DMS114 treated with DMSO at 0.1 percent for 48 hours (cell line): Measurements from ENCODE around the gene SLC22A25.
"Not testable (repeated sequence)": the region's sequence is repeated elsewhere in the genome, so short reads cannot be mapped to it uniquely, and the experiment has no call there.

Experiments
- DNase-seq: peaks from one replicate; lab custom pipeline; 2025; ENCODE audit not compliant: unreplicated experiment; lab: John Stamatoyannopoulos, UW

SLC22A25 gene

GRCh38 chr11:63235471-63236461 lies 7.6 kb downstream of the SLC22A25 start:
- DNase-seq: not testable (repeated sequence)

- no peak for DNase-seq
These were observed 13.6 kb downstream of the SLC22A25 start for GRCh38 chr11:63229815-63230214.

GRCh38 chr11:63227521-63228107 lies 15.8 kb downstream of the SLC22A25 start:
- DNase-seq: no peak

GRCh38 chr11:63226488-63227114 lies 16.8 kb downstream of the SLC22A25 start:
- DNase-seq: no peak

- no peak for DNase-seq
These were observed 29.3 kb downstream of the SLC22A25 start for GRCh38 chr11:63214093-63214492.

- DNase-seq: peak; percentile 27
These were observed 30.7 kb downstream of the SLC22A25 start for GRCh38 chr11:63212742-63213141.

- DNase-seq: no peak
These were observed 33.3 kb downstream of the SLC22A25 start for GRCh38 chr11:63210111-63210510.
